ENCODE data around the gene SIX3.

DNA sequence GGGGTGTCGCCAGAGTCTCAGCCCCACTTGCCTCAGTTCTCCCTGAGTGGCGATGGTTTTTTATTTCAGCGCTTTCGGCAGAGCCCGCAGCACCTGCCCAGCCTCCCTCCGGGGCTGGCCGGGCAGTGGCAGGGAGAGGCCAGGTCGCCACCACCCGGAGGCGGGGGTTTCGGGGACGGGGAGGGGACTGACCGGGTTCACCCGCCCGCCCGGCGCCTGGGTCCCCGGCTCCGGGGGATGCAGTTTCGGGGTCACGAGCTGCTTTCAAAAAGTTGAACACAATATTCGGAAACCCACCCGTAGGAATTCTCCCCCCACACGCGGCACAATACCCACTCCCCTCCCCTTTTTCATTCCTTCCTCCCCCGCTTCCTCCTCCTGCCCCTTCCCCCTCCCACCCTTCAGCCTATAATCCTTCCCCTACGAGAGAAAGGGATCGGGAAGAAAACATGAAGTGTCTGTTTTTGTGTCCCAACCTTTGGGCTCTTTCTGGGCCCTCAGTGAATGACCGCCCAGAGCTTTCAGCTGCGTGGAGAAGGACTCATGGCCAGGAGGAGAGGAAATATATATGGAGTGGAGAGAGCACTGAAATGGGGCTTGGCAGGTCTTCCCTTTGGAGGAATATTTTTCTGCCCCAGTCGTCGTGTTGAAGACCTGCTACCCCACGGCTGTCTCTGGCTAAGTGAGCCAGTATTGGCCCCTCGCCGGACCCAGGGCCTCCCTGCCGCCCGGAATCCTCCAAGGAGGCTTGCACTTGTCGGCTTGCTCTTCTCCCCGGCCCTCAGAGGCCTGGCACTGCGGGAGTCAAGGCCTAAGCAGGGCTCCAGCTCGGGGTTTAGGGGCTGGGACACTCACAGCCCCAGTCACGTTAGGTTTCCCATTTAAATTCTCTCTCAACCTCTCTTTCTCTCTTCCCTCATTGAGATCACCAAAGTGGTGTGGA, 2.1 kb upstream of the SIX3 start:
- no peak for TF ChIP-seq EZH2 (IDR thresholded peaks at IDR 0.05; ENCODE audit: insufficient read depth, poor library complexity, severe bottlenecking)
- no peak for TF ChIP-seq EZH2phosphoT487 (IDR thresholded peaks at IDR 0.05; ENCODE audit: insufficient read depth, low read depth)

Measured in GM23248 (cell line).